Measurements from ENCODE around the gene SMS. TPM values are rescaled to one million over a fixed set of nuclear protein-coding genes. Genes with fewer than 3 reads are reported as not detected.
A peak's percentile ranks its signal among the peaks of the same experiment; 100 is the strongest.

SMS gene
- total and polyA plus RNA-seq, 8 donors: 9.6 to 75.8 (median 46.3) TPM

DNA sequence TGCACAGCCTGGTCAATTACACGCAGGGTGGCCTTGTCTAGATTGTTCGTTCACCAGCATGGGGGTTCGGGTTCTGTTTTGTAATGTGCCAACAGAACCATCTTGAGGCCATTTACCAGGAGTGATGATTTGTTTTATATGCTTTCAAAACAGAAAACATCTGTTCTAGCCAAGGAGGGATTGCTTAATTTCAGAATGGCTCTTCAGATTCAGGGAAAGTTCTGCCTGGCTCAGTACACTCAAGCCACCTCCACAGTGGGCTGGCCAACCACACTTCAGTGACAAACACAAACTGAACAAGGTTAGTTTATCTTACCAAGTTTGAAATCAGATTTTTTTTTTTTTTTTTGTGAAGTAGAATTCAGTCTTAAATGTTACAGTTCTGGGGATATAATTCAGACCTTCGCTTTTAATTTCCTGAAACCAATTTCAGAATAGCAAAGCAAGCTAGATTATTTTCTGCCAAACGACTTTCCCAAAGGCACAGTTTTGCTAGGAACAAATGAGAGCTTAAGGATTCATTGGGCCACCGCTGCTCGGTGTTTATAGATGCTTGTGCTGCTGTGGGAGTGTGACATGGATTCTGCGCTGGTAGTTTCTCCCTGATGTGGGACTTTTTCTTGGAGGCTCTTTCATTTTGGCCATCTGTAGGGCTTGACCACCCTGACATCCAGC is 23.4 kb downstream of the SMS start:
- no peak for DNase-seq
- Histone ChIP-seq H3K4me3 (no peak overlapping the region), H3K27ac (peak overlapping the region in 3 of 5 donors; percentile 34 to 59 (median 35)), H3K9me3 (no peaks in the 10 kb centered on the region), H3K36me3 (peaks cover 0 to 12% (median 9%) of the 10 kb centered on the region in 4 donors), H3K27me3 (peaks cover 0 to 4% (median 0%) of the 10 kb centered on the region in 3 donors), H3K4me1 (peaks cover 0 to 26% (median 12%) of the 10 kb centered on the region in 4 donors)
- 66 to 80% (median 77%) methylated on average over 8 of the region's 8 CpGs for WGBS, 5 donors
- intact Hi-C loops (cut with DNase I; ENCODE audit: low total_unique reads): no loop called here
- TF ChIP-seq, protein P1, sequence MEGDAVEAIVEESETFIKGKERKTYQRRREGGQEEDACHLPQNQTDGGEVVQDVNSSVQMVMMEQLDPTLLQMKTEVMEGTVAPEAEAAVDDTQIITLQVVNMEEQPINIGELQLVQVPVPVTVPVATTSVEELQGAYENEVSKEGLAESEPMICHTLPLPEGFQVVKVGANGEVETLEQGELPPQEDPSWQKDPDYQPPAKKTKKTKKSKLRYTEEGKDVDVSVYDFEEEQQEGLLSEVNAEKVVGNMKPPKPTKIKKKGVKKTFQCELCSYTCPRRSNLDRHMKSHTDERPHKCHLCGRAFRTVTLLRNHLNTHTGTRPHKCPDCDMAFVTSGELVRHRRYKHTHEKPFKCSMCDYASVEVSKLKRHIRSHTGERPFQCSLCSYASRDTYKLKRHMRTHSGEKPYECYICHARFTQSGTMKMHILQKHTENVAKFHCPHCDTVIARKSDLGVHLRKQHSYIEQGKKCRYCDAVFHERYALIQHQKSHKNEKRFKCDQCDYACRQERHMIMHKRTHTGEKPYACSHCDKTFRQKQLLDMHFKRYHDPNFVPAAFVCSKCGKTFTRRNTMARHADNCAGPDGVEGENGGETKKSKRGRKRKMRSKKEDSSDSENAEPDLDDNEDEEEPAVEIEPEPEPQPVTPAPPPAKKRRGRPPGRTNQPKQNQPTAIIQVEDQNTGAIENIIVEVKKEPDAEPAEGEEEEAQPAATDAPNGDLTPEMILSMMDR (IDR thresholded peaks at IDR 0.05): no peak
- TF ChIP-seq POLR2AphosphoS5 (IDR thresholded peaks at IDR 0.05) (no peak), EP300 (IDR thresholded peaks at IDR 0.05) (no peak), POLR2A (IDR thresholded peaks at IDR 0.05) (no peak)

DNA sequence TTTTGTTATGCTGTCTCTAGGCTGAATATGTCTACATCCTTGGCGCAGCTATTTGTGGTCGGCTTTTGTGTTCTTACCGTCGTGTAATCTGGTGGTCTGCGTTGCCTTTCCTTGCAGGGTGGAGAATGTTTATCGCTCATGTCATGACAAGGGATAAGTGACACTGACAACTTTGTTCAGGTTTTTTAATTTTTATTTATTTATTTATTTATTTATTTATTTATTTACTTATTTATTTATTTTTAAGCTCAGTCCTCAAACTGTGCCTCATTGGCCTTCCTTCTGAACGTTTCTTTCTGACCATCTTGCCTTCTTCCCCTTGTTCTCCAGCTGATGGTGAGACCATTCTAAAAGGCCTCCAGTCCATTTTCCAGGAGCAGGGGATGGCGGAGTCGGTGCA is 26.4 kb downstream of the SMS start:
- Histone ChIP-seq H3K27ac (no peak overlapping the region), H3K4me1 (peaks cover 0 to 6% (median 1%) of the 10 kb centered on the region in 4 donors), H3K27me3 (peaks cover 0 to 11% (median 0%) of the 10 kb centered on the region in 3 donors), H3K4me3 (no peak overlapping the region), H3K9me3 (no peaks in the 10 kb centered on the region), H3K36me3 (peaks cover 0 to 22% (median 17%) of the 10 kb centered on the region in 4 donors)
- WGBS, 5 donors: 87 to 93% (median 91%) methylated on average over 7 to 9 of the region's 9 CpGs
- TF ChIP-seq EP300 (IDR thresholded peaks at IDR 0.05) (no peak), POLR2AphosphoS5 (IDR thresholded peaks at IDR 0.05) (no peak), POLR2A (IDR thresholded peaks at IDR 0.05) (no peak)
- TF ChIP-seq, protein P1 (IDR thresholded peaks at IDR 0.05): no peak
- intact Hi-C loops (cut with DNase I; ENCODE audit: low total_unique reads): no loop called here
- DNase-seq: no peak

GRCh38 chrX:21968333-21968732 is 27.8 kb downstream of the SMS start:
- no peak overlapping the region for H3K27ac ChIP-seq
- no peak for DNase-seq
- TF ChIP-seq EP300 (IDR thresholded peaks at IDR 0.05) (no peak), POLR2AphosphoS5 (IDR thresholded peaks at IDR 0.05) (no peak), POLR2A (IDR thresholded peaks at IDR 0.05) (no peak)
- TF ChIP-seq, protein P1 (IDR thresholded peaks at IDR 0.05): no peak
- H3K4me1 ChIP-seq: peaks cover 0 to 6% (median 2%) of the 10 kb centered on the region in 4 donors
- no peaks in the 10 kb centered on the region for H3K9me3 ChIP-seq
- no peak overlapping the region for H3K4me3 ChIP-seq
- H3K27me3 ChIP-seq: peaks cover 0 to 11% (median 0%) of the 10 kb centered on the region in 3 donors
- peaks cover 0 to 22% (median 17%) of the 10 kb centered on the region in 4 donors for H3K36me3 ChIP-seq
- intact Hi-C loops (cut with DNase I; ENCODE audit: low total_unique reads): no loop called here
- WGBS, 5 donors: 75 to 89% (median 86%) methylated on average over 5 to 7 of the region's 7 CpGs

DNA sequence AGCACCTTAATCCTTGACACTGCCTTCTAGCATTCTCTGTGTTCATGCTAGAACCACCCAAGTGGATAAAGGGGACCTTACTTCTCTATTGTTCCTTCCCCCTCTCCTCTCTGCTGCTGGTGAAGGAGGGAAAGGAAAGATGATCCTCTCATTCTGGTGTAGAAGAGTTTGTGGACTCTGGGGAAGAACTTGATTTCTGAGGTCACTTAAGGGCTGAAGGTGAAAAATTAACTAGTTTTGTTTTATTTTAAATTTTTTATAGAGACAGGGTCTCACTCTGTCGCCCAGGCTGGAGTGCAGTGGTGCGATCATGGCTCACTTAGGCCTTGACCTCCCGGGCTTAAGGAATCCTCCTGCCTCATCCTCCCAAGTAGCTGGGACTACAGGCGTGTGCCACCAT is 29.8 kb downstream of the SMS start:
- H3K36me3 ChIP-seq: peaks cover 0 to 22% (median 17%) of the 10 kb centered on the region in 4 donors
- WGBS, 5 donors: 88 to 98% (median 96%) methylated on average over 3 to 4 of the region's 4 CpGs
- TF ChIP-seq EP300 (IDR thresholded peaks at IDR 0.05): no peak
- TF ChIP-seq POLR2AphosphoS5 (IDR thresholded peaks at IDR 0.05): no peak
- TF ChIP-seq, protein P1 (IDR thresholded peaks at IDR 0.05): no peak
- no peak for TF ChIP-seq POLR2A (IDR thresholded peaks at IDR 0.05)
- H3K9me3 ChIP-seq: no peaks in the 10 kb centered on the region
- intact Hi-C loops (cut with DNase I; ENCODE audit: low total_unique reads): no loop called here
- H3K27me3 ChIP-seq: peaks cover 0 to 11% (median 0%) of the 10 kb centered on the region in 3 donors
- DNase-seq: no peak
- no peak overlapping the region for H3K4me3 ChIP-seq
- H3K4me1 ChIP-seq: peaks cover 0 to 23% (median 2%) of the 10 kb centered on the region in 4 donors
- H3K27ac ChIP-seq: no peak overlapping the region

Measured in stomach (tissue), 9 donors.